ENCODE measurements around the gene PRMT7. TPM values are rescaled to one million over a fixed set of nuclear protein-coding genes. Genes with fewer than 3 reads are reported as not detected.

The PRMT7 gene
- polyA plus RNA-seq, 1 donor from 2014 or later: 203 TPM

DNA sequence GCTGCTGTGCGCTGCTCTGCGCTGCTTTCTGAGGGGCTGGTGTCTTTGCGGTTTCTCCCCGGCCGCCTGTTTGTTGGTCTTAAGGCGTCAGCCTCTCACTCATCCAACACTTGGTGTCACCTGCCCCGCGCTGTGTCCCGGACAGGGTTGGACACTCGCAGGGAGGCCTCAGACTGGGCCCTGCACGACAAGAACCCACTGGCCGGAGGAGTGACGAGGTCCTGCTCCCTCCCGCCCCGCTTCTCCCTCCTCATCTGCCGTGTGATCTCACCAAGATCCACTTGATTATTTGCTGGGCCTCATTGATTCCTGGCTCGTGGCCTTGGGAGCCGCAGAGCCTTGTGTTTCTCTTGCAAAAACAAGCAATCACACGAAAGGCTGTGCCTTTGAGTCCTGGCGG, 56.6 kb downstream of the PRMT7 start:
- Histone ChIP-seq H3F3A (ENCODE audit: insufficient read depth, low read length, poor library complexity, severe bottlenecking) (no peaks in the 10 kb centered on the region), H3K79me2 (replicated peaks; ENCODE audit: insufficient read depth, low read length) (no peaks in the 10 kb centered on the region), H4K20me1 (ENCODE audit: insufficient read depth) (no peaks in the 10 kb centered on the region), H3K36me3 (ENCODE audit: insufficient read depth, low read length) (no peaks in the 10 kb centered on the region), H2AFZ (ENCODE audit: low read depth, low read length) (no peak overlapping the region), H3K27me3 (ENCODE audit: insufficient read depth, low read depth, low read length) (no peaks in the 10 kb centered on the region), H3K4me3 (ENCODE audit: low read length) (no peak overlapping the region), H3K9ac (ENCODE audit: low read length) (no peak overlapping the region), H3K4me2 (ENCODE audit: low read length) (no peak overlapping the region), H3K27ac (ENCODE audit: low read length) (no peak overlapping the region), H3K9me2 (ENCODE audit: insufficient read depth, low read length) (no peaks in the 10 kb centered on the region), H3K9me3 (ENCODE audit: low read length) (no peaks in the 10 kb centered on the region)
- TF ChIP-seq RAD21 (conservative IDR thresholded peaks at IDR 0.05) (no peak), TAF1 (IDR thresholded peaks at IDR 0.05; ENCODE audit: low read depth) (no peak), POLR2AphosphoS5 (IDR thresholded peaks at IDR 0.05) (no peak), MXI1 (conservative IDR thresholded peaks at IDR 0.05; ENCODE audit: poor library complexity, severe bottlenecking) (no peak), SMC3 (conservative IDR thresholded peaks at IDR 0.05; ENCODE audit: poor library complexity) (no peak)
- TF ChIP-seq, protein P1, sequence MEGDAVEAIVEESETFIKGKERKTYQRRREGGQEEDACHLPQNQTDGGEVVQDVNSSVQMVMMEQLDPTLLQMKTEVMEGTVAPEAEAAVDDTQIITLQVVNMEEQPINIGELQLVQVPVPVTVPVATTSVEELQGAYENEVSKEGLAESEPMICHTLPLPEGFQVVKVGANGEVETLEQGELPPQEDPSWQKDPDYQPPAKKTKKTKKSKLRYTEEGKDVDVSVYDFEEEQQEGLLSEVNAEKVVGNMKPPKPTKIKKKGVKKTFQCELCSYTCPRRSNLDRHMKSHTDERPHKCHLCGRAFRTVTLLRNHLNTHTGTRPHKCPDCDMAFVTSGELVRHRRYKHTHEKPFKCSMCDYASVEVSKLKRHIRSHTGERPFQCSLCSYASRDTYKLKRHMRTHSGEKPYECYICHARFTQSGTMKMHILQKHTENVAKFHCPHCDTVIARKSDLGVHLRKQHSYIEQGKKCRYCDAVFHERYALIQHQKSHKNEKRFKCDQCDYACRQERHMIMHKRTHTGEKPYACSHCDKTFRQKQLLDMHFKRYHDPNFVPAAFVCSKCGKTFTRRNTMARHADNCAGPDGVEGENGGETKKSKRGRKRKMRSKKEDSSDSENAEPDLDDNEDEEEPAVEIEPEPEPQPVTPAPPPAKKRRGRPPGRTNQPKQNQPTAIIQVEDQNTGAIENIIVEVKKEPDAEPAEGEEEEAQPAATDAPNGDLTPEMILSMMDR (IDR thresholded peaks at IDR 0.05; ENCODE audit: poor library complexity, severe bottlenecking): no peak
- TF ChIP-seq, protein P2, sequence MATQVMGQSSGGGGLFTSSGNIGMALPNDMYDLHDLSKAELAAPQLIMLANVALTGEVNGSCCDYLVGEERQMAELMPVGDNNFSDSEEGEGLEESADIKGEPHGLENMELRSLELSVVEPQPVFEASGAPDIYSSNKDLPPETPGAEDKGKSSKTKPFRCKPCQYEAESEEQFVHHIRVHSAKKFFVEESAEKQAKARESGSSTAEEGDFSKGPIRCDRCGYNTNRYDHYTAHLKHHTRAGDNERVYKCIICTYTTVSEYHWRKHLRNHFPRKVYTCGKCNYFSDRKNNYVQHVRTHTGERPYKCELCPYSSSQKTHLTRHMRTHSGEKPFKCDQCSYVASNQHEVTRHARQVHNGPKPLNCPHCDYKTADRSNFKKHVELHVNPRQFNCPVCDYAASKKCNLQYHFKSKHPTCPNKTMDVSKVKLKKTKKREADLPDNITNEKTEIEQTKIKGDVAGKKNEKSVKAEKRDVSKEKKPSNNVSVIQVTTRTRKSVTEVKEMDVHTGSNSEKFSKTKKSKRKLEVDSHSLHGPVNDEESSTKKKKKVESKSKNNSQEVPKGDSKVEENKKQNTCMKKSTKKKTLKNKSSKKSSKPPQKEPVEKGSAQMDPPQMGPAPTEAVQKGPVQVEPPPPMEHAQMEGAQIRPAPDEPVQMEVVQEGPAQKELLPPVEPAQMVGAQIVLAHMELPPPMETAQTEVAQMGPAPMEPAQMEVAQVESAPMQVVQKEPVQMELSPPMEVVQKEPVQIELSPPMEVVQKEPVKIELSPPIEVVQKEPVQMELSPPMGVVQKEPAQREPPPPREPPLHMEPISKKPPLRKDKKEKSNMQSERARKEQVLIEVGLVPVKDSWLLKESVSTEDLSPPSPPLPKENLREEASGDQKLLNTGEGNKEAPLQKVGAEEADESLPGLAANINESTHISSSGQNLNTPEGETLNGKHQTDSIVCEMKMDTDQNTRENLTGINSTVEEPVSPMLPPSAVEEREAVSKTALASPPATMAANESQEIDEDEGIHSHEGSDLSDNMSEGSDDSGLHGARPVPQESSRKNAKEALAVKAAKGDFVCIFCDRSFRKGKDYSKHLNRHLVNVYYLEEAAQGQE (IDR thresholded peaks at IDR 0.05; ENCODE audit: borderline replicate concordance): no peak

DNA sequence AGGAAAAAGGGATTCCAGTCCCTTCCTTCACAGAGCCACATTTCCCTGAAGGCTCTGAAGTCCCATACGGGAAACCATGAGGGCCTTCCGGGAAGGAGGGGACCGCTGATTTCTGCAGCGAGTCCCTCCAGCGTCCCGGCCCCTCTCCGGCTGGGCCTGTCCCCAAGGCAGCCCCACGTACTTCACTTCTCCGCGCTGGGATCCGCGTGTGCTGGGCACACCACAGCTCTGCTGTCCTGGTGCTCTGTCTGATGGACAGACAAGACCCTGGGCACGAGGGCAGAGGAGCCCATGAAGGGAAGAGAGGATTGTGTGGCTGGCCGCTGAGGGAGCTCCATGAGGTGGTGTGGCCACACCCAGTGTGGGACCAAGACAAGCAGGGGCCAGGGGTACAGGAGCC, 57.1 kb downstream of the PRMT7 start:
- no peak overlapping the region for H3K4me2 ChIP-seq (ENCODE audit: low read length)
- H3K79me2 ChIP-seq (replicated peaks; ENCODE audit: insufficient read depth, low read length): no peaks in the 10 kb centered on the region
- no peaks in the 10 kb centered on the region for H3K9me2 ChIP-seq (ENCODE audit: insufficient read depth, low read length)
- H3K27me3 ChIP-seq (ENCODE audit: insufficient read depth, low read depth, low read length): no peaks in the 10 kb centered on the region
- no peak for TF ChIP-seq RAD21 (conservative IDR thresholded peaks at IDR 0.05)
- TF ChIP-seq EZH2 (IDR thresholded peaks at IDR 0.05; ENCODE audit: borderline replicate concordance, insufficient read depth, low read length, poor library complexity, severe bottlenecking): no peak
- no peak for TF ChIP-seq TAF1 (IDR thresholded peaks at IDR 0.05; ENCODE audit: low read depth)
- TF ChIP-seq, protein P2 (IDR thresholded peaks at IDR 0.05; ENCODE audit: borderline replicate concordance): no peak
- TF ChIP-seq, protein P1 (IDR thresholded peaks at IDR 0.05; ENCODE audit: poor library complexity, severe bottlenecking): no peak
- no peak for TF ChIP-seq EP300 (conservative IDR thresholded peaks at IDR 0.05; ENCODE audit: poor library complexity, severe bottlenecking)
- TF ChIP-seq POLR2AphosphoS5 (IDR thresholded peaks at IDR 0.05): no peak
- no peak for TF ChIP-seq SMC3 (conservative IDR thresholded peaks at IDR 0.05; ENCODE audit: poor library complexity)
- no peak for TF ChIP-seq MXI1 (conservative IDR thresholded peaks at IDR 0.05; ENCODE audit: poor library complexity, severe bottlenecking)
- H2AFZ ChIP-seq (ENCODE audit: low read depth, low read length): no peak overlapping the region
- no peaks in the 10 kb centered on the region for H4K20me1 ChIP-seq (ENCODE audit: insufficient read depth)
- H3K9ac ChIP-seq (ENCODE audit: low read length): no peak overlapping the region
- no peak overlapping the region for H3K27ac ChIP-seq (ENCODE audit: low read length)
- H3K36me3 ChIP-seq (ENCODE audit: insufficient read depth, low read length): no peaks in the 10 kb centered on the region
- no peaks in the 10 kb centered on the region for H3K9me3 ChIP-seq (ENCODE audit: low read length)
- H3K4me3 ChIP-seq (ENCODE audit: low read length): no peak overlapping the region
- no peaks in the 10 kb centered on the region for H3F3A ChIP-seq (ENCODE audit: insufficient read depth, low read length, poor library complexity, severe bottlenecking)
